ENCODE measurements around the gene SYNGAP1. TPM values are rescaled to one million over a fixed set of nuclear protein-coding genes. Genes with fewer than 3 reads are reported as not detected.
A peak's percentile ranks its signal among the peaks of the same experiment; 100 is the strongest.

Gene SYNGAP1
- polyA plus RNA-seq, 2 of the 4 experiments (the other 2 are of a cell fraction), result 2.2 to 10.8 TPM

DNA sequence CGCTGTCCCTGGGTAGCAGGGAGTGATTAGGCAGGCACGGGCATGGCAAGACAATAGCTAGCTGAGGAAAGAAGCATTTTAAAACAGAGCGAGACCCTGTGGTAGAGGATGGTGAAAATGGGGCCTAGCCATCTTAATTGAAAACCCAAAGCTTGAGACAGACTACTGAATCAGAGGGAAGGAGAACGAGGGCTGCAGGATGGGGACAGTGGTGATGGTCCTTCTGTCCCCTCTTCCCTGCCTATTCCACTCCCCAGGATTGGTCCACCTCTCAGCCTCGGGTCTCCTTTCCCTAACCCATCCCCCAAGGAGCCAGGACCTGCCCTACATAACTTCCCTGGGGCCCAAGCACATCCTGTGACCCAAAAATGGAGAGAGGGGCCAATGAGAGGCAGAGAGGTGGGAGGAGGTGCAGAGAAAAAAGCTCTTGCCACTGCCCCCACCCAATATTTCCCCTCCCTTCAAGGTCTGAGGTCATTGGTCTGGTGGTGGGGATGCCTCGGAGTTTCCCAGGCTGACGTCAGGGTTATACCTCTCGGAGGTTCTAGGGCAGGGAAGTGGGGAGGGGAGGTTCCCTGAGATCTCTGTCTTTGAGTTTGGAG, 1.1 kb upstream of the SYNGAP1 start:
- Histone ChIP-seq H3K4me2 (peak overlapping the region; percentile 82), H3K4me1 (peaks cover 37% of the 10 kb centered on the region), H3K9me3 (no peaks in the 10 kb centered on the region), H3K4me3 (peak overlapping the region; percentile 36), H3K27ac (peak overlapping the region; percentile 85 to 95)
- no peak for DNase-seq (ENCODE audit: low read depth in 1 of 2, low spot score in 1 of 2)
- no peak for ATAC-seq
- 59% methylated on average over 7 of the region's 8 CpGs for WGBS (ENCODE audit: missing lambda C conversion rate)
- CTCF ChIA-PET, result interaction anchor here (0.6 to 1.0 kb wide), 4 partner anchors 28 to 171 kb away, joined by 3 to 4 read pairs (median 3); no protein-coding TSS in a partner anchor
- POLR2A ChIA-PET, result interaction anchor here (0.7 kb wide), 1 partner anchor 35 kb away, joined by 5 read pairs; the partner anchor contains the start of gene ZBTB9
- no peak for FAIRE-seq
- TF ChIP-seq FOSB (CRISPR knock-in tag; IDR thresholded peaks at IDR 0.05) (no peak), HDAC2 (IDR thresholded peaks at IDR 0.05) (no peak), KDM1A (IDR thresholded peaks at IDR 0.05; ENCODE audit: low read depth) (no peak), EHMT2 (IDR thresholded peaks at IDR 0.05; ENCODE audit: low read depth) (no peak), ZSCAN20 (CRISPR knock-in tag; IDR thresholded peaks at IDR 0.05) (no peak), NR3C1 (IDR thresholded peaks at IDR 0.05) (no peak)
- TF ChIP-seq, protein P1, sequence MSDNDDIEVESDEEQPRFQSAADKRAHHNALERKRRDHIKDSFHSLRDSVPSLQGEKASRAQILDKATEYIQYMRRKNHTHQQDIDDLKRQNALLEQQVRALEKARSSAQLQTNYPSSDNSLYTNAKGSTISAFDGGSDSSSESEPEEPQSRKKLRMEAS (IDR thresholded peaks at IDR 0.05), result no peak
- TF ChIP-seq, protein P2, sequence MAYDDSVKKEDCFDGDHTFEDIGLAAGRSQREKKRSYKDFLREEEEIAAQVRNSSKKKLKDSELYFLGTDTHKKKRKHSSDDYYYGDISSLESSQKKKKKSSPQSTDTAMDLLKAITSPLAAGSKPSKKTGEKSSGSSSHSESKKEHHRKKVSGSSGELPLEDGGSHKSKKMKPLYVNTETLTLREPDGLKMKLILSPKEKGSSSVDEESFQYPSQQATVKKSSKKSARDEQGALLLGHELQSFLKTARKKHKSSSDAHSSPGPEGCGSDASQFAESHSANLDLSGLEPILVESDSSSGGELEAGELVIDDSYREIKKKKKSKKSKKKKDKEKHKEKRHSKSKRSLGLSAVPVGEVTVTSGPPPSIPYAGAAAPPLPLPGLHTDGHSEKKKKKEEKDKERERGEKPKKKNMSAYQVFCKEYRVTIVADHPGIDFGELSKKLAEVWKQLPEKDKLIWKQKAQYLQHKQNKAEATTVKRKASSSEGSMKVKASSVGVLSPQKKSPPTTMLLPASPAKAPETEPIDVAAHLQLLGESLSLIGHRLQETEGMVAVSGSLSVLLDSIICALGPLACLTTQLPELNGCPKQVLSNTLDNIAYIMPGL (CRISPR knock-in tag; IDR thresholded peaks at IDR 0.05; ENCODE audit: borderline replicate concordance), result no peak

DNA sequence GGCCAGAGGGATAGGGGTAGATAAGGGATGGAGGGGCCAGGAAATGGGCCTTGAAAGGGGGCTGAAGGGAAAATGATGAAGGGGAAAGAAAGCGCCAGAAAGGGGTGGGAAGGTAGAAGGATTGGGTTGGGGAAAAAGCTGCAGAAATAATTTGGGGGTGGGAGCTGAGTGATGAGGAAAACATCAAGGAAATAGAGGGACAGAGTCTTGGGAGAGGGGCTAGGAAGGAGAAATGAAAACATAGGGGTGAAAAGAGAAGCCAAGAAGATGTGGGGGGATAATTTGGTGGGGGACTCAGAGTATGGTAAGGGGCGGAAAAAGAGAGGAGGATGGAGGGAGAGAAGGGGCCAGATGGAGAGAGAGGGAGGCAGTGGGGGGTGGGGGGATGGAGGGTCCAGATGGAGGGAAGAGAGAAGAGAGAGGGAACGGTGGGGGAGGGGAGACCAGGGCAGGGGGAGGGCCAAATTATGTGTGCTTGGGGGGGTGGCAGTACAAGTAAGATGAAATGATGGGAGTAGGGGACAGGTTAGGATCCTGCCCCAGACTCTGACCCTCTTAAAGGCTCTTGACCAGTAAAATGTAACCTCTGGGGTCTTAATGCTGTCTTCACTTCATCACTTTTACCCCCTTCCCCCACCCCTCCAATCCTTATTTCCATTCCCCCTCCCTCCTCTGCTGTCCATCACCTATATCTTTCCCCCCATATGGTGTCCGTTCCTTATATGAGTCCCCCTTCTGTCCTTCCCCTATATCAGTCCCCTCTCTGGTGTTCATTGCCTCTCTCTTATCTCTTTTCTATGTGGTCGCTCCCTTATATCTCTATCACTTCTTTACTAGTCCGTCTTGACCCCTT, 852 bp downstream of the SYNGAP1 start:
- no peak for ATAC-seq
- POLR2A ChIA-PET, result no interaction called here
- no peak for FAIRE-seq

DNA sequence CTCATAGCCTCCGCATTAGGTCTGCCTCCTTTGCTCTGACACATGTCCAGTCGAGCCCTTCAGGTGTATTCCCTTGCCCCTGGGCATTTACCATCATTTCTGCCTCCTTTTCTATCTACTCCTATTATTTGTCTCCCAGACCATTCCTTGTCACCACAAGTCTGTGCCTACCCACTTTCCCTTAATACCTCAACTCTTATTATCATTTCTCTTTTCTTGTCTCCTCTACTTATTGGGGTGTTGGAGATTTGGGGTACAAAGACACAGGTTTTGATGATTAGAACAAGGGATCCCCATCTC, 1.4 kb downstream of the SYNGAP1 start:
- Histone ChIP-seq H3K4me2 (no peak overlapping the region), H3K27ac (no peak overlapping the region), H3K4me1 (peaks cover 31% of the 10 kb centered on the region), H3K9me3 (no peaks in the 10 kb centered on the region), H3K4me3 (no peak overlapping the region)
- FAIRE-seq, result no peak
- ChIA-PET CTCF (no interaction called here), POLR2A (no interaction called here)
- no peak for ATAC-seq
- no peak for DNase-seq (ENCODE audit: low read depth in 1 of 2, low spot score in 1 of 2)
- WGBS (ENCODE audit: missing lambda C conversion rate), result 79% methylated on average over 2 of the region's 2 CpGs
- TF ChIP-seq ZC3H11A (IDR thresholded peaks at IDR 0.05), result no peak
- no peak for TF ChIP-seq ZNF302 (CRISPR knock-in tag; IDR thresholded peaks at IDR 0.05)
- no peak for TF ChIP-seq GATA3 (IDR thresholded peaks at IDR 0.05; ENCODE audit: borderline replicate concordance)
- TF ChIP-seq, protein P3, sequence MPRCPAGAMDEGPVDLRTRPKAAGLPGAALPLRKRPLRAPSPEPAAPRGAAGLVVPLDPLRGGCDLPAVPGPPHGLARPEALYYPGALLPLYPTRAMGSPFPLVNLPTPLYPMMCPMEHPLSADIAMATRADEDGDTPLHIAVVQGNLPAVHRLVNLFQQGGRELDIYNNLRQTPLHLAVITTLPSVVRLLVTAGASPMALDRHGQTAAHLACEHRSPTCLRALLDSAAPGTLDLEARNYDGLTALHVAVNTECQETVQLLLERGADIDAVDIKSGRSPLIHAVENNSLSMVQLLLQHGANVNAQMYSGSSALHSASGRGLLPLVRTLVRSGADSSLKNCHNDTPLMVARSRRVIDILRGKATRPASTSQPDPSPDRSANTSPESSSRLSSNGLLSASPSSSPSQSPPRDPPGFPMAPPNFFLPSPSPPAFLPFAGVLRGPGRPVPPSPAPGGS (IDR thresholded peaks at IDR 0.05), result no peak
- TF ChIP-seq EHMT2 (IDR thresholded peaks at IDR 0.05; ENCODE audit: low read depth), result no peak
- TF ChIP-seq POLR2AphosphoS2 (conservative IDR thresholded peaks at IDR 0.05; ENCODE audit: low read length), result no peak
- TF ChIP-seq, protein P4, sequence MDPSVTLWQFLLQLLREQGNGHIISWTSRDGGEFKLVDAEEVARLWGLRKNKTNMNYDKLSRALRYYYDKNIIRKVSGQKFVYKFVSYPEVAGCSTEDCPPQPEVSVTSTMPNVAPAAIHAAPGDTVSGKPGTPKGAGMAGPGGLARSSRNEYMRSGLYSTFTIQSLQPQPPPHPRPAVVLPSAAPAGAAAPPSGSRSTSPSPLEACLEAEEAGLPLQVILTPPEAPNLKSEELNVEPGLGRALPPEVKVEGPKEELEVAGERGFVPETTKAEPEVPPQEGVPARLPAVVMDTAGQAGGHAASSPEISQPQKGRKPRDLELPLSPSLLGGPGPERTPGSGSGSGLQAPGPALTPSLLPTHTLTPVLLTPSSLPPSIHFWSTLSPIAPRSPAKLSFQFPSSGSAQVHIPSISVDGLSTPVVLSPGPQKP (IDR thresholded peaks at IDR 0.05; ENCODE audit: low read depth, low read length), result no peak
- no peak for TF ChIP-seq KDM5A (IDR thresholded peaks at IDR 0.05)
- TF ChIP-seq RCOR1 (IDR thresholded peaks at IDR 0.05; ENCODE audit: low read depth, low read length), result no peak
- TF ChIP-seq FOXS1 (CRISPR knock-in tag; IDR thresholded peaks at IDR 0.05), result no peak
- TF ChIP-seq, protein P5, sequence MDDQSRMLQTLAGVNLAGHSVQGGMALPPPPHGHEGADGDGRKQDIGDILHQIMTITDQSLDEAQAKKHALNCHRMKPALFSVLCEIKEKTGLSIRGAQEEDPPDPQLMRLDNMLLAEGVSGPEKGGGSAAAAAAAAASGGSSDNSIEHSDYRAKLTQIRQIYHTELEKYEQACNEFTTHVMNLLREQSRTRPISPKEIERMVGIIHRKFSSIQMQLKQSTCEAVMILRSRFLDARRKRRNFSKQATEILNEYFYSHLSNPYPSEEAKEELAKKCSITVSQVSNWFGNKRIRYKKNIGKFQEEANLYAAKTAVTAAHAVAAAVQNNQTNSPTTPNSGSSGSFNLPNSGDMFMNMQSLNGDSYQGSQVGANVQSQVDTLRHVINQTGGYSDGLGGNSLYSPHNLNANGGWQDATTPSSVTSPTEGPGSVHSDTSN (IDR thresholded peaks at IDR 0.05), result no peak
- no peak for TF ChIP-seq RFX5 (IDR thresholded peaks at IDR 0.05)

More for the DNA sequence above, 852 bp downstream of the SYNGAP1 start:
- H3K9me3 ChIP-seq, result no peaks in the 10 kb centered on the region
- H3K4me1 ChIP-seq, result peaks cover 37% of the 10 kb centered on the region
- DNase-seq (ENCODE audit: low read depth in 1 of 2, low spot score in 1 of 2), result peak in 1 of 2 experiments; percentile 42
- H3K27ac ChIP-seq, result peak overlapping the region in 1 of 2 experiments; percentile 95; a peak in 4 of 6 replicates
- TF ChIP-seq, protein P2 (CRISPR knock-in tag; IDR thresholded peaks at IDR 0.05; ENCODE audit: borderline replicate concordance), result no peak
- TF ChIP-seq MAFK (IDR thresholded peaks at IDR 0.05; ENCODE audit: partially characterized antibody), result no peak
- TF ChIP-seq ZNF302 (CRISPR knock-in tag; IDR thresholded peaks at IDR 0.05), result no peak
- no peak for TF ChIP-seq MAZ (IDR thresholded peaks at IDR 0.05; ENCODE audit: borderline replicate concordance, low read depth, low read length)
- no peak for TF ChIP-seq BHLHE40 (IDR thresholded peaks at IDR 0.05; ENCODE audit: low read depth, low read length)
- no peak for TF ChIP-seq CHD2 (IDR thresholded peaks at IDR 0.05; ENCODE audit: low read length, partially characterized antibody)
- TF ChIP-seq MYC (IDR thresholded peaks at IDR 0.05; ENCODE audit: borderline replicate concordance, low read length), result no peak
- no peak for TF ChIP-seq HOXA7 (CRISPR knock-in tag; IDR thresholded peaks at IDR 0.05)
- TF ChIP-seq RARB (CRISPR knock-in tag; IDR thresholded peaks at IDR 0.05), result no peak
- no peak for TF ChIP-seq POLR2AphosphoS2 (conservative IDR thresholded peaks at IDR 0.05; ENCODE audit: low read length)
- no peak for TF ChIP-seq GATA3 (IDR thresholded peaks at IDR 0.05; ENCODE audit: borderline replicate concordance)
- 87% methylated on average over 5 of the region's 6 CpGs for WGBS (ENCODE audit: missing lambda C conversion rate)
- no peak overlapping the region for H3K4me3 ChIP-seq
- no peak overlapping the region for H3K4me2 ChIP-seq
- CTCF ChIA-PET, result interaction anchor here (0.6 kb wide), 1 partner anchor 9 kb away, joined by 3 read pairs; no protein-coding TSS in a partner anchor
